ENCODE results near the gene MLLT11.
A peak's percentile ranks its signal among the peaks of the same experiment; 100 is the strongest.
"Not testable (repeated sequence)": the region's sequence is repeated elsewhere in the genome, so short reads cannot be mapped to it uniquely, and the experiment has no call there.

Gene MLLT11

DNA sequence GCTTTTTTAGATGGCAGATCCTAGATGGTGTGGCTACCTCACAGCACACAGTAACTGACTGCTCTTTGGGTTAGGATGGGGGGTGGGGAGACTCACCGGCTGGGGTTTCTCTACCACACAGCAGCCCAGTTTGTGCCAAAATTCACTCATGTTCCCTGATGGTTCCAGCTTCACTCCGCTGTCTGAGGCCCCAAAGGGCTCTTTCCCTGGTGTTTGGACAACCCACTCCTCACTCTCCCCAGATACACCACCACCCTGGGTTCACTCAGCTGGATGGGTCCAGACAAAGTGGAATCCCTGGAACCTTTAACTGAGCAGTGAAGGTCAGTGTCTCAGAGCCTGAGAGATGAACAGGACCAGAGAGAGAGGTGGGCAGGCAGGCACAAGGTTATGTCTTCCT lies 4.6 kb upstream of the MLLT11 start:
- no peak for DNase-seq (ENCODE audit: low read depth in 2 of 2, low spot score in 1 of 2)

DNA sequence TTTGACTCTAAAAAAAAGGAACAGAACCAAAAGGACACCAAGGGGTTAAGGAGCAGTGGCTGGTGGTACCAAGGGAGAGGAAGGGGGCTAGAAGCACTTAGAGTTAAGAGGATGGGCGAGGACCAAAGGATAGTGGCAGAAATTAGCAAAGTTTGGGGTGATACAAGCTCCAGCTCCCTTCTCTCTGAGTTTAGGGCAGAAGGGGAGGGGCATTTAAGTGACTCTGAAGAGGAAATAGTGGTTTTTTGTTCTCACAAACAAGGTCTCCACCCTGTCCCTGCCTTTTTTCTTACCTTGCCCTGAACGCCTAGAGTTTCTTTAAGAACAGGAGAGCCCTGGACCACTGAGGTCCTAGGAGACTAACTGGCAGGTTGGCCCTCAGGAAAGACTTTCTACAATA lies 4.0 kb upstream of the MLLT11 start:
- no peak for DNase-seq (ENCODE audit: low read depth in 2 of 2, low spot score in 1 of 2)

- DNase-seq (ENCODE audit: low read depth in 2 of 2, low spot score in 1 of 2), result no peak
Observed at GRCh38 chr1:151058692-151059091, 1.5 kb upstream of the MLLT11 start.

- peak; percentile 53 to 69 for DNase-seq (ENCODE audit: low read depth in 2 of 2, low spot score in 1 of 2)
Observed at GRCh38 chr1:151059109-151060006, 839 bp upstream of the MLLT11 start, which contains the start of gene CDC42SE1. Gene CDC42SE1 (minus strand): TSS chr1:151059622. CDS start chr1:151055730, 3,892 bp downstream.

- DNase-seq (ENCODE audit: low read depth in 2 of 2, low spot score in 1 of 2), result no peak
Observed at GRCh38 chr1:151060657-151061421, 642 bp downstream of the MLLT11 start.

GRCh38 chr1:151061704-151062103 lies 1.5 kb downstream of the MLLT11 start:
- DNase-seq (ENCODE audit: low read depth in 2 of 2, low spot score in 1 of 2), result no peak

DNA sequence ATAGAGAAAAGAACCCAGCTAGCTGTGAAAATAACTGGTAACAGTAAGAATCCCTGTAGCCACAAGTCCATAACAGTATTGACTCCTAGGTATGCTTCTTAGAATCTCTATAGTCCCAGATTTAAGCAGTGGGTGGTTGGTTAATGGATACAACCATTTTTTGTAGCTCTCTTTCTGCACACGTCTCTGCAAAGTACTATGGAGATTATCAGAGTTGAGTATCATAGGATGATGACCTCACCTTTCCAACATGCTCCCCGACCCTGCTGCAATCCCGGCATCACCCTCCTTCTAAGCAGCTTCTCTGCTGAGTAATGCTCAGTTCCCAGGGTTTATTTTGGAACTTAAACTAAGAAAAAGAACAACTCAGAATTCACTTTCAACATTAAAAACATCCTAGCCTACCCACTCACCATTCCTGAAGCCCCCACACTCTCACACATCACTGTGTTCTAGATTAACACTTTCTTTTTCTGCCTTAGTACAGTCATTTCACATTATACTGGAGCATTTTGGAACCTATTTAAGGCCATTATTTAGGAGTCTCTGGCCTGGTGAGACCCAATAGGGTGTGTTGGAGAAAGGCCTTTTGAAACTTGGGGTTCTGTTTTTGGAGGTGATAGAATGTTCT lies 2.7 kb downstream of the MLLT11 start:
- DNase-seq (ENCODE audit: low read depth in 2 of 2, low spot score in 1 of 2), result no peak

DNA sequence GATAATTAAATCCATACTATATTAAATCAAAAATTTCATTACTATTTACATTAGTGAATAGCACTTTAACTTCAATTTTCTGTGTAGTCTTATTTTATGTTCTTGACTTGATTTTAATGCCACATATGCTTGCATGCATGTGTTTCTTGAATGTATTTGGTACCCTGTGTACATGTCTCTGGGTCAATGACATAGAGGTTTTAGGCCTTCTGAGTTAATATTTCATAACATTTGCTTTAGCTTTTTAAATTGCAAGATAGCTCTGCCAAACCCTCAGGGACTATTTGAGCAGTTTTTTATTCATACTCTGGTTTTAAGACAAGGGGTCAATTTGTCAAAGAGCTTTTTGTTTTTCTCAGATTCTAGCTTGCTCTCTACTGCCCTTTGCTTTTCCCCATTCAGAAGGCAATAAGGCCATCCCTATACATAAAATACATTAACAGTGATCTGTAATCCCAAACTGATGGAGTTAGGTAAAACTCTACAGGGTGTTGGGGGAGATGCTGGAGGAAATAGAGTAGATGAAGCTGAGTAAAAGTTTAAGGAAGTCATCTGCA lies 5.0 kb downstream of the MLLT11 start:
- no peak for DNase-seq (ENCODE audit: low read depth in 2 of 2, low spot score in 1 of 2)

DNA sequence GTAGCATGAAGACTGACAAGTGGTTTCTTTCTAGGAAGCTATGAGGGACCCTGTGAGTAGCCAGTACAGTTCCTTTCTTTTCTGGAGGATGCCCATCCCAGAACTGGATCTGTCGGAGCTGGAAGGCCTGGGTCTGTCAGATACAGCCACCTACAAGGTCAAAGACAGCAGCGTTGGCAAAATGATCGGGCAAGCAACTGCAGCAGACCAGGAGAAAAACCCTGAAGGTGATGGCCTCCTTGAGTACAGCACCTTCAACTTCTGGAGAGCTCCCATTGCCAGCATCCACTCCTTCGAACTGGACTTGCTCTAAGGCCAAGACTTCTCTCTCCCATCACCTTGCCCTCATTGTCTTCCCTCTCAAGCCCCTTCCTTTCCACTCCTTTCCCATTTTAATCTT lies 7.0 kb downstream of the MLLT11 start:
- DNase-seq (ENCODE audit: low read depth in 2 of 2, low spot score in 1 of 2), result no peak

- DNase-seq (ENCODE audit: low read depth in 2 of 2, low spot score in 1 of 2), result no peak
Observed at GRCh38 chr1:151069103-151069486, 8.9 kb downstream of the MLLT11 start.

DNA sequence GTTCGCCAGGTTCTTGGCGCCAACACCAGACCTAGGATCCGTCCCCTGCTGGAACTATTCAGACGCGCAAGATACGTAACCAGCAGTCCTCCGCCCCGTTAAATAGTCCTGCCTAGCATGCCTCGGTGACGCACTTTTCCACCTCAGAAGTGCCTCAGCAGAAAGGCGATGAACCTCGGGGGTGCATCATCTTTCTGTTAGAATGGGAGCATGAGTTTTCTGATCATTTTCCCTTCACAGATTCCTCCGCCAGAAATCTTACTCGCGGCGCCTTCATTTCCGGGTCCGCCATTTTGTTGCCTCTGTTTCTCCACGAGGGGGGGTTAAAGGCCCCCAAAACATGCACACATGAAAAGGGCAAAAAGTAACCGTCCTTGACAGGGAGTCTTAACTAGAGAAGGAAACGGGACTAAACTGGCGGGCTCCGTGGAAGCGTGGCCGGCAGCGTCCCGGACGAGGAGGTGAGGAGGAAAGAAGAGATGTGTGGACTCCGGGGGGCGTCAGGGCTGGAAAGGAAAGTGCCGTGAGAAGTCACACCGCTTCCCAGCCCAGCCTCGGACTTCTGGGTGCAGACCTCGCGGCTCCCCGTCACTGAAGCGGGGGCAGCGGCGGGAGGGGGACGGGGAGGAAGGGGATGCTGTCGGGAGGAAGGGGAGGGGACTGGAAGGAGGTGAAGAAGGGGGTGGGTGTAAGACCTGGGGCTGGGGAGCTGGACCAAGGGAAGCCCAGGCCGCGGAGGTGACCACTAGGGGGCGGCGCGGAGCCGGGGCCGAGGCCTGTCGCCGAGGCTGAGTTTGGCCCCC lies 10.5 kb downstream of the MLLT11 start, which contains the start of gene GABPB2:
TSS of gene GABPB2 (plus strand) at position 288 of the 803 bp plus-strand sequence. CDS start 17,429 bp downstream, outside the sequence.
- DNase-seq (ENCODE audit: low read depth in 2 of 2, low spot score in 1 of 2), result peak; percentile 65 to 66

DNA sequence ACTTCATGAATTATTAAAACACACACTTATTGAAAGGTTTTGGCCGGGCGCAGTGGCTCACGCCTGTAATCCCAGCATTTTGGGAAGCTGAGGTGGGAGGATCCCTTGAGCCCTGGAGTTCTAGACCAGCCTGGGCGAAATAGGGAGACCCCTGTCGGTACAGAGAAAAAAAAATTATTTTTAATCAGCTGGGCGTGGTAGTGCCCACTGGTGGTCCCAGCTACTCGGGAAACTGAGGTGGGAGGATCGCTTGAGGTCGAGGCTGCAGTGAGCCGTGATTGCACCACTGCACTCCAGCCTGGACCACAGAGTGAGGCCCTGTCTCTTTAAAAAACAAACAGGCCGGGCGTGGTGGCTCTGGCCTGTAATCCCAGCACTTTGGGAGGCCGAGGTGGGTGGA lies 12.0 kb downstream of the MLLT11 start:
- no peak for DNase-seq (ENCODE audit: low read depth in 2 of 2, low spot score in 1 of 2)

GRCh38 chr1:151085953-151086559 lies 25.9 kb downstream of the MLLT11 start:
- DNase-seq (ENCODE audit: low read depth in 2 of 2, low spot score in 1 of 2), result no peak

DNA sequence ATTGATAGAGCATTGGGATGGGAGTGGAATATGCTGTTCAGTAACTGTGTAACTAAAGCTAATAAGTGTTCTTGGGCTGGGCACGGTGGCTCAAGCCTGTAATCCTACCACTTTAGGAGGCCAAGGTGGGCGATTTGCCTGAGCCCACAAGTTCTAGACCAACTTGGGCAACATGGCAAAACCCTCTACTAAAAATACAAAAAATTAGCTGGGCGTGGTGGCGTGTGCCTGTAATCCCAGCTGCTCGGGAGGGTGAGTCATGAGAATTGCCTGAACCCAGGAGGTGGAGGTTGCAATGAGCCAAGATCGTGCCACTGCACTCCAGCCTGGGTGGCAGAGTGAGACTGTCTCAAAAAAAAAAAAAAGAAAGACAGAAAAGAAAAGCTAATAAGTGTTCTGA lies 37.2 kb downstream of the MLLT11 start:
- not testable (repeated sequence) for DNase-seq (ENCODE audit: low read depth in 2 of 2, low spot score in 1 of 2)

DNA sequence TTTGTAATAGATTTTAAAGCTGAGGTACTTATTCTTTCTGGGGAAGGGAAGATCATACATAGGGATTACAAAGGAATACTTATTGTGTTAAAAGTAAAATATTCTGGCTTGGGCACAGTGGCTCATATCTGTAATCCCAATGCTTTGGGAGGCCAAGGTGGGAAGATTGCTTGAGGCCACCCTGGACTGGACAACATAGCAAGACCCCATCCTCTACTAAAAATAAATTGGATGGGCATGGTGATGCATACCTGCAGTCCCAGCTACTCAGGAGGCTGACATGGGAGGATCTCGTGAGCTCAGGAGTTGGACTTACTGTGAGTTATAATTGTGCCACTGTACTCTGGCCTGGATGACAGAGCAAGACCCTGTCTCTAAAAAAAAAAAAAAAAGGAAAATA lies 37.9 kb downstream of the MLLT11 start:
- no peak for DNase-seq (ENCODE audit: low read depth in 2 of 2, low spot score in 1 of 2)

GRCh38 chr1:151104630-151105029 lies 44.4 kb downstream of the MLLT11 start:
- no peak for DNase-seq (ENCODE audit: low read depth in 2 of 2, low spot score in 1 of 2)

GRCh38 chr1:151106894-151107293 lies 46.7 kb downstream of the MLLT11 start:
- no peak for DNase-seq (ENCODE audit: low read depth in 2 of 2, low spot score in 1 of 2)

GRCh38 chr1:151108331-151108730 lies 48.1 kb downstream of the MLLT11 start:
- DNase-seq (ENCODE audit: low read depth in 2 of 2, low spot score in 1 of 2), result no peak

- no peak for DNase-seq (ENCODE audit: low read depth in 2 of 2, low spot score in 1 of 2)
Observed at GRCh38 chr1:151113877-151114276, 53.7 kb downstream of the MLLT11 start.
